Ascending aorta (tissue), 2 donors: ENCODE measurements around the gene CASP7. TPM values are rescaled to one million over a fixed set of nuclear protein-coding genes. Genes with fewer than 3 reads are reported as not detected.

Experiments
- DNase-seq, 2 donors: peaks; one replicate each; pipeline ENCODE4 v3.0.0-alpha.2; 2019; ENCODE audit warnings: low spot score in 2 of 2
- H3K27ac ChIP-seq, 2 donors: fragments of 200-600 bp; sonication (generic); one replicate each; pipeline ENCODE4 v1.5.1; 2016 to 2017; ENCODE audit warnings: mild to moderate bottlenecking in 1 of 2
- H3K27me3 ChIP-seq: fragments of 200-600 bp; sonication (generic); one replicate; pipeline ENCODE4 v1.5.1; 2017
- H3K36me3 ChIP-seq, 2 donors: fragments of 200-600 bp; sonication (generic); one replicate each; pipeline ENCODE4 v1.5.1; 2016
- H3K4me1 ChIP-seq, 2 donors: fragments of 200-600 bp; sonication (generic); one replicate each; pipeline ENCODE4 v1.5.1; 2016 to 2017; ENCODE audit warnings: mild to moderate bottlenecking in 1 of 2
- H3K4me3 ChIP-seq, 2 donors: fragments of 200-600 bp; sonication (generic); one replicate each; pipeline ENCODE4 v1.5.1; 2016 to 2017; ENCODE audit warnings: mild to moderate bottlenecking in 1 of 2
- H3K9me3 ChIP-seq, 2 donors: fragments of 200-600 bp; sonication (generic); one replicate each; pipeline ENCODE4 v1.5.1; 2016
- intact Hi-C: fragments of 100-400 bp; cut with DNase I; formaldehyde crosslinking; loops from one replicate; pipeline ENCODE4 v1.15.1; 2023
- total RNA-seq: library from RNA; depleted of rRNA; stranded (reverse); fragments of >200 nt; gene quantifications from one replicate; pipeline ENCODE4 v1.1.0, GENCODE V29; 2016
- TF ChIP-seq, protein P1 (sequence below), 3 experiments: fragments of 200-600 bp in 2 of 3; fragments of 450-650 bp in 1 of 3; sonication (generic) in 2 of 3; IDR thresholded peaks; one replicate each; pipeline ENCODE4 v1.5.1; 2016 to 2019; ENCODE audit warnings: antibody characterized with exemption in 3 of 3, mild to moderate bottlenecking in 1 of 3, moderate library complexity in 1 of 3

CASP7 gene
- total RNA-seq, 1 donor from 2014 or later = 27.2 TPM

DNA sequence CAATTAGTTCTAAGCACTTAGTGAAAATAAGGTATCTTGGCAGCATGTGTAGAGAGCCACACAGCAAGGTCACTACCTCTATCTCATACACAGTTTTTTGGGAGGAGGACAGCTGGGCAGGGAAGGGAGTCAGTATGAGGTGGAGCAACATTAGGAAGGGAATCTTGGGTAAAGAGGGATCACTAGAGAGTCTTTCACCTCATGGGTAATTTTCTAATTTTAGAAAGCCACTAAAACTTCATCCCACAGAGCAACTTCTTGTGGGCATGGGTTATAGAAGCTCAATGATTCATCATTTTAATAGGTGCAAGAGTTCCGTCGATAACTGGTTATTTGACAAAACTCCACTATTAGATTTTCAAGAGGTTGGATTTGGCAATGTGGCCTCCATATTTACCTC, 18.4 kb upstream of the CASP7 start:
- intact Hi-C loops = no loop called here
- no peak for DNase-seq
- Histone ChIP-seq H3K4me1 (no peaks in the 10 kb centered on the region), H3K27me3 (no peaks in the 10 kb centered on the region), H3K27ac (no peak overlapping the region), H3K36me3 (no peaks in the 10 kb centered on the region), H3K9me3 (no peaks in the 10 kb centered on the region), H3K4me3 (no peak overlapping the region)
- TF ChIP-seq, protein P1, sequence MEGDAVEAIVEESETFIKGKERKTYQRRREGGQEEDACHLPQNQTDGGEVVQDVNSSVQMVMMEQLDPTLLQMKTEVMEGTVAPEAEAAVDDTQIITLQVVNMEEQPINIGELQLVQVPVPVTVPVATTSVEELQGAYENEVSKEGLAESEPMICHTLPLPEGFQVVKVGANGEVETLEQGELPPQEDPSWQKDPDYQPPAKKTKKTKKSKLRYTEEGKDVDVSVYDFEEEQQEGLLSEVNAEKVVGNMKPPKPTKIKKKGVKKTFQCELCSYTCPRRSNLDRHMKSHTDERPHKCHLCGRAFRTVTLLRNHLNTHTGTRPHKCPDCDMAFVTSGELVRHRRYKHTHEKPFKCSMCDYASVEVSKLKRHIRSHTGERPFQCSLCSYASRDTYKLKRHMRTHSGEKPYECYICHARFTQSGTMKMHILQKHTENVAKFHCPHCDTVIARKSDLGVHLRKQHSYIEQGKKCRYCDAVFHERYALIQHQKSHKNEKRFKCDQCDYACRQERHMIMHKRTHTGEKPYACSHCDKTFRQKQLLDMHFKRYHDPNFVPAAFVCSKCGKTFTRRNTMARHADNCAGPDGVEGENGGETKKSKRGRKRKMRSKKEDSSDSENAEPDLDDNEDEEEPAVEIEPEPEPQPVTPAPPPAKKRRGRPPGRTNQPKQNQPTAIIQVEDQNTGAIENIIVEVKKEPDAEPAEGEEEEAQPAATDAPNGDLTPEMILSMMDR (IDR thresholded peaks at IDR 0.05) = no peak

DNA sequence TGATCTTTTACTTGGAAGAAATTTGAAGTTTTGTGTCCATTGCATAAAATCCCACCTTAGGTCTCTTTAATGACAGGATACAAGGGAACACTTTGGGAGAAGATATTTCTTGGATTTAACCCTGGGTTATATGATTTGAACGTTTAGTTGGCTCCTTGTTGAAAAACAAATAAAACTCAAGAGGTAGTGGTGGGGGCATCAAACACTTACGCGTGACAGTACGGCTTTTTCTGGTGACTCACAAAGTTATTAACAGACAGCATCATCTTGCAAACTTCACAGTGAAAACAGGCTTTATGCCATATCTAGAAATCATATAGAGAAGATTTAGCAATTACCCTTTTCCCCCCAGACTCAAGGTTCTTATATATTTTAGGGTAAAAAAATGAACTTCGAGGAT, 16.6 kb upstream of the CASP7 start:
- H3K27ac ChIP-seq = no peak overlapping the region
- intact Hi-C loops = no loop called here
- H3K4me3 ChIP-seq = no peak overlapping the region
- H3K36me3 ChIP-seq = no peaks in the 10 kb centered on the region
- H3K9me3 ChIP-seq = no peaks in the 10 kb centered on the region
- TF ChIP-seq, protein P1 (IDR thresholded peaks at IDR 0.05) = no peak
- DNase-seq = no peak
- no peaks in the 10 kb centered on the region for H3K27me3 ChIP-seq
- H3K4me1 ChIP-seq = no peaks in the 10 kb centered on the region

DNA sequence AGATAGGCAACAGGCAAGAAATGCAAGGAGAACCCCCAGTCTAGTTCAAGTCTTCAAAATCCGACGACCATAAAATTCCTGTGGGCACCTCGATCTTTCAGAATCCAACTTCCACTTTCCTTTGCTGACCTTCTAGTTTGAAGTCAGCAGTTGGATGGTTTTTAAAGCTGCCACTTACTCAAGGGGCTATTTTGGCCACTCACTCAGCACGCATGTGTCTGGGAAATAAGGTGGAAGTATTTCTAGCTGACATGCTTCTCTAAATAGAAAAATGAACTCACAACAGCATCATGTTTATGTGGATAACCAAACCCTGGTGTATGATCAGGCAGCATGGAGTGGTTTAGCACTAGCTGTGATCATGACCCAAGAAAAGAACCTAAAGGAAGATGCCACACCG, 15.8 kb upstream of the CASP7 start, which contains the start of gene NRAP:
Gene NRAP (minus strand): TSS at position 134 of the 400 bp plus-strand sequence. CDS start 159 bp downstream, outside the sequence.
- Histone ChIP-seq H3K27me3 (no peaks in the 10 kb centered on the region), H3K4me3 (no peak within 1 kb of the TSS), H3K4me1 (no peaks in the 10 kb centered on the region), H3K9me3 (no peaks in the 10 kb centered on the region), H3K36me3 (no peaks in the 10 kb centered on the region), H3K27ac (no peak within 1 kb of the TSS)
- intact Hi-C loops = no loop called here
- TF ChIP-seq, protein P1 (IDR thresholded peaks at IDR 0.05) = no peak
- no peak for DNase-seq

DNA sequence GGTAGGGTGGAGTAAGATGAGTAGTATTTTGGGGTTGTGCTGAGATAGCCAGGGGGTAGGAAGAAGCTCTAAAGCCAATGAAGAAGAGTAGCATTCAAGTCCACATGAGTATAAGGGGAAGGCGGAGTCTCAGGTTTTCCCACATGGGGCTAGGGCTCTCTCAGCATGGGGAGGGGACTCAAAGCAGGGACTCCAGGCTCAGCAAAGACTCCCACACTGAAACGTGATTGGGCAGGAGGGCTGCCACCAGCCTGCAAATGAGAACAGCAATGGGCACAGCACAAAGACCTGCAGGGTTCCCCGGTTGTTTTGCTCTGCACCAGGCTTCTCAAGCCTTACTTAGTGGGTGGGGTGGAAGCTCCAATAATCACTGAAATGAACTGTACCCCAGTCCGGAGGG, 14.4 kb upstream of the CASP7 start:
- Histone ChIP-seq H3K27ac (no peak overlapping the region), H3K36me3 (no peaks in the 10 kb centered on the region), H3K4me3 (no peak overlapping the region), H3K27me3 (no peaks in the 10 kb centered on the region), H3K9me3 (no peaks in the 10 kb centered on the region), H3K4me1 (no peaks in the 10 kb centered on the region)
- DNase-seq = no peak
- TF ChIP-seq, protein P1 (IDR thresholded peaks at IDR 0.05) = no peak
- intact Hi-C loops = no loop called here

DNA sequence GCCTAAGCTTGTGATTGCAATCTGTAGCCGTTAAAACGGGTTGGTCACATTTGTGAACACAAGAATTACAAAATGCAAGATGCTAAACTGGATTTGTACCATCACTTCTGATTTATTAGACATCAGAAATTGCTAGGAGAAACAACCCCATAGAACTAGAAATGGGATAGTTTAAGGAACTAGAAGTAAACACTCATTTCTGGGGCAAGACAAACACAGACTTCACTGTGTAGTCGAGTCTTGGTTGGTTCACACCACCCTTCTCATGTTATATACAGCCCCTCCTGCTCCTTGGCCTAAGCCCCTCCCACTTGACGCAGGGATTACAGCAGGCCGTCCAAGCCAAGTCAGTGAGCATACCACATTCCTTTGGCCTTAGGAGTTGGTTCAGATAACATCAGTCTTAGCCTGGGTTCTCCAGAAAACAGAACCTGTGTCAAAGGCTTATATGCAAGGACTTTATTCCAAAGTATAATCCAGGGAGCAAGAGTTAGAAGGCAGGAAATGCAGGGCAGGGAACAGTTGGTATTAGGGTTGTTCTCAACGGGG, 13.8 kb upstream of the CASP7 start:
- Histone ChIP-seq H3K27me3 (no peaks in the 10 kb centered on the region), H3K4me3 (no peak overlapping the region), H3K27ac (no peak overlapping the region), H3K9me3 (no peaks in the 10 kb centered on the region), H3K4me1 (no peaks in the 10 kb centered on the region), H3K36me3 (no peaks in the 10 kb centered on the region)
- TF ChIP-seq, protein P1 (IDR thresholded peaks at IDR 0.05) = no peak
- intact Hi-C loops = no loop called here
- DNase-seq = no peak
